ENCODE data around the gene AKT1.

AKT1 gene

GRCh38 chr14:104791425-104791824 lies 4.1 kb downstream of the AKT1 start:
- H3K27ac ChIP-seq = no peak overlapping the region
- TF ChIP-seq CTCF (IDR thresholded peaks at IDR 0.05) = no peak

GRCh38 chr14:104789752-104790743 lies 5.5 kb downstream of the AKT1 start:
- no peak overlapping the region for H3K27ac ChIP-seq
- no peak for TF ChIP-seq ZFX (IDR thresholded peaks at IDR 0.05; ENCODE audit: borderline replicate concordance)
- TF ChIP-seq CTCF (IDR thresholded peaks at IDR 0.05) = no peak

GRCh38 chr14:104788873-104789663 lies 6.5 kb downstream of the AKT1 start:
- H3K27ac ChIP-seq = no peak overlapping the region
- no peak for TF ChIP-seq ZFX (IDR thresholded peaks at IDR 0.05; ENCODE audit: borderline replicate concordance)
- TF ChIP-seq CTCF (IDR thresholded peaks at IDR 0.05) = no peak

- TF ChIP-seq CTCF (IDR thresholded peaks at IDR 0.05) (no peak), ZFX (IDR thresholded peaks at IDR 0.05; ENCODE audit: borderline replicate concordance) (no peak)
- H3K27ac ChIP-seq = no peak overlapping the region
Observed at GRCh38 chr14:104788161-104788818, 7.3 kb downstream of the AKT1 start.

GRCh38 chr14:104787736-104788135 lies 7.8 kb downstream of the AKT1 start:
- TF ChIP-seq CTCF (IDR thresholded peaks at IDR 0.05) (no peak), ZFX (IDR thresholded peaks at IDR 0.05; ENCODE audit: borderline replicate concordance) (no peak)
- H3K27ac ChIP-seq = no peak overlapping the region

GRCh38 chr14:104786726-104787675 lies 8.5 kb downstream of the AKT1 start:
- no peak overlapping the region for H3K27ac ChIP-seq
- TF ChIP-seq ZFX (IDR thresholded peaks at IDR 0.05; ENCODE audit: borderline replicate concordance) = no peak
- no peak for TF ChIP-seq CTCF (IDR thresholded peaks at IDR 0.05)
